RPMI7951 (cell line): Measurements from ENCODE around the gene HTR2B. TPM values are rescaled to one million over a fixed set of nuclear protein-coding genes. Genes with fewer than 3 reads are reported as not detected.
"Not testable (repeated sequence)": the region's sequence is repeated elsewhere in the genome, so short reads cannot be mapped to it uniquely, and the experiment has no call there.

Experiments
- DNase-seq: peaks from one replicate; pipeline ENCODE4 v3.0.0-alpha.2; 2012; ENCODE audit warnings: low read depth
- total RNA-seq: library from RNA; depleted of rRNA; stranded (reverse); fragments of >200 nt; shearing (Covaris generic); gene quantifications from 2 replicates; pipeline ENCODE4 v1.2.3, GENCODE V29; 2014; rRNA removed

The HTR2B gene
- total RNA-seq, result 1.7 TPM in 2 replicates

- peak; percentile 65 for DNase-seq
These were observed at the start of gene HTR2B for GRCh38 chr2:231124838-231125568. HTR2B (minus strand) TSS chr2:231125042; CDS start chr2:231123764, 1,278 bp downstream.

GRCh38 chr2:231174211-231174651 lies 49.4 kb upstream of the HTR2B start:
- no peak for DNase-seq

- DNase-seq, result peak; percentile 62
These were observed 47.2 kb upstream of the HTR2B start for GRCh38 chr2:231172025-231172424.

DNA sequence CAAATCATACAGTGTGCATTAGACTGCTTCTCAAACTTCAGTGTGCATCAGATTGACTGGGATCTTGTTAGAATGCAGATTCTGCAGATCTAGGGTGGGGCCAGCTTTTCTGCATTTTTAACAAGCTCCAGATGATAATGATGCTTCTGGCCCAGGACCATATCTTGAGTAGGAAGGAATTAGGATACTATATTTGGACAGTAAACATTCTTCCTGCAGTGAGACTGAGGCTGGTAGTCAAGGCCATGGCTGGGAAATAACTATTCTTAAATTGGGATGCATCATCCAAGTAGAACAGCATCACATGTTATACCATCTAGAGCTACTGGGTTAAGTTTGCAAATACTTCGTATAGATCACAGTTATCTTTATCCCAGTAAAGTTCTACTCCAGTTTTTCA lies 45.2 kb upstream of the HTR2B start:
- DNase-seq, result peak; percentile 69

GRCh38 chr2:231169488-231169887 lies 44.6 kb upstream of the HTR2B start:
- no peak for DNase-seq

DNA sequence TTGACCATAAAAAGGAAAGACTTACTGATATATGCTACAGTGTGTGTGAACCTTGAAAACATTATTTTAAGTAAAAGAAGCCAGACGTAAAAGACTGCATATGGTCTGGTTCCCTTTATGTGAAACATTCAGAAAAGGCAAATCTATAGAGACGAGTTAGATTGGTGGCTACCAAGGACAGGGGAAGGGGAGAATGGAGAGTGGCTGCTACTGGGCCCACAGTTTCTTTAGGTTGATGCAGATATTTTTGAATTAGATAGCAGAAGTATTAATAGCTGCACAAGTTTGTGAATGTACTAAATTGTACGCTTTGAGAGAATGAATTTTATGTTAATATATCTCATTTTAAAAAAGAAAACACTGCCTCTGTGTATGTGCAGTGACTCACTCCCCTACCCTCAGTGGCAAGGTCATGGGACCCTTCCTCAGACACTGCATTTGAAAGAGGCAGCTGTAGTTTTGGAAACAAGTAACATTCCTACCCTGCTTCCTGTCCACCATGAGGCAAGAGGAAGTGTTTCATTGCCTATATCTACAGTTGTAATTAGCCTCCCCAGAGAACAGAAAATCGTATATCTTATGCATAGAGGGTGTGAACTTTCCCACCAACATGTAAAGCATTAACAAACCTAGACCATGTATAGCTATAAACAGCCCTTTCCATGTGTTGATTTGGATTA lies 43.8 kb upstream of the HTR2B start:
- no peak for DNase-seq

DNA sequence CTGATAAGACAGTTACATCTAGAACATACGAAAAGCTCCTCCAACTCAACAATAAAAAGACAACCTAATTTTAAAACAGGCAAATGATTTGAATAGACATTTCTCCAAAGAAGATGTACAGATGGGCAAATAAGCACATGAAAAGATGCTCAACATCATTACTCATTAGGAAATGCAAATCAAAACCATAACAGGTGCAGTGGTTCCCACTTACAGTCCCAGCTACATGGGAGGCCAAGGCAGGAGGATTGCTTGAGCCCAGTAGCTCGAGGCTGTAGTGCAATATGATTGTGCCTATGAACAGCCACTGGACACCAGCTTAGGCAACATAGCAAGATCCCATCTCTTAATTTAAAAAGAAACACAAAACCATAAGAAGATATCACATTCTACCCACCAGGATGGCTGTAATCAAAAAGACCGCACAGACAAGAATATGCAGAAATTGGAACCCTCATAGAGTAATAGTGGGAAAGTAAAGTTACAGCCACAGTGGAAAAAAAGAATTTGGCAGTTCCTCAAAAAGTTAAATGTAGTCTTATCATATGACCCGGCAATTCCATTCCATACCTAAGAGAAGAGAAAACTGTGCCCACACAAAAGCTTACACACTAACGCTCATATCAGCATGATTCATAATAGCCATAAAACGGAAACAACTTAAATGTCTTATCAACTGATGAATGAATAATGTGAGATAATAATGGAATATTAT lies 43.1 kb upstream of the HTR2B start:
- DNase-seq, result no peak

DNA sequence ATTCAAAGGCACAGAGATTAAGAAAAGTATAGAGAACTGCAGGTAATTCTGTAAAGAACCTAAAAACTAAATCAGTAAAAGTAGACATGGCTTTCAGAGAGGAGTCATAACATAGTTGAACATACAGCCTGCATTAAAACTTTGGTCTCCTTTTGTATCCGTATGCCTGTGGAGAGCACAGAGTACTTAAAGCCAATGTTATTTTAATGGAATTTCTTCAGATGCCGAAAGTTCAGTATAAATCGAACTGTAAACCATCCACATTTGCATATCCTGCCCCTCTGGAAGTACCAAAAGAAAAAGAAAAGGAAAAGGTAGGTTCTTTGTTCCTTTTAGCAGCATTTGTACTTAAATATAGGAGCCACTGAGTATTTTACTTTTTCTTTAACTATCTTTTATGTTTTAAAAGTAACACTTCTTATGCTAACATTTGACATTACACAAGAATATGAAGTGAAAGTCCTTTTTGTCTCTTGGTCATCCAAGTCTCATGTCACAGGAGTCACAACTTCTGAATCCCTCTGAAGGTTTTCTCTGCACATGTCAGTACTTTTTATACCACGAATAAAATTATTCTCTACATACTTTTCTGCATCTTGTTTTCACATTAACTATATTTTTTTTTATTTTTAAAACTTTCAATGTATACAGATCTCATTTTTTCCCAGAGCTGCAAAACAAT lies 38.7 kb upstream of the HTR2B start:
- DNase-seq, result no peak

- DNase-seq, result no peak
These were observed 38.2 kb upstream of the HTR2B start for GRCh38 chr2:231163011-231163410.

GRCh38 chr2:231161877-231162329 lies 37.1 kb upstream of the HTR2B start:
- peak; percentile 97 for DNase-seq

GRCh38 chr2:231161252-231161839 lies 36.5 kb upstream of the HTR2B start:
- DNase-seq, result no peak

DNA sequence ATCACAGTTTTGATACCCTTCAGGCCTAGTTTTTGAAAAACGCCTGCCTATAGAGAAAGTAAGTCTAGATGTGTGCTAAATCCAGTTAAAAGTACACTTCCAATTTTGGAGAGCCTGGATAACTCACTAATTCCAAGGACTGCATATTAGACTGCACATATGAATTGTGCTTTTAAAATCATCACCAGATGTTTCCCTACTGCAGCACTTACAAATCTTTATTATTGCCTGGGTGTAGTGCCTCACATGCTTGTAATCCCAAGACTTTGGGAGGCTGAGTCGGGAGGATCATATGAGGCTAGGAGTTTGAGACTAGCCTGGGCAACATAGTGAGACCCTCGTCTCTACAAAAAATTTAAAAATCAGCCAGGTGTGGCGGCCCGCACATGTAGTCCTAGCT lies 35.9 kb upstream of the HTR2B start:
- DNase-seq, result no peak

DNA sequence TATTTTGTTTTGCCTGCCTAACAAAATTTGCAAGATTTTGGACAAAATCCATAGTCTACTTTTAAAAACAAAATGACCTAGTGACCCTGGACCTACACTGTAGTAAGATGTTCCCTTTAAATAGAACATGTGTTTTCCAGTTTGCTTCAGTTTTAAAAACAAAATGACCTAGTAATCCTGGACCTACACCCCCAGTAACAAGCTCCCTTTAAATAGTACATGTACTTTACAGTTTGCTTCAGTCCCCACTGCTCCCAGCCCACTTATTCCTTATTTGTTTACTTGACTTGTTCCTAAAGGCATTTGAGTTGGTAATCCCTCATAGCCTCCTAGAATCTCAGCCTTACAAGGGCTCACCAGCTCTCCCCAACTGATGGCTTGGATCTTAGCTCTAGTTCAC lies 34.5 kb upstream of the HTR2B start:
- DNase-seq, result no peak

DNA sequence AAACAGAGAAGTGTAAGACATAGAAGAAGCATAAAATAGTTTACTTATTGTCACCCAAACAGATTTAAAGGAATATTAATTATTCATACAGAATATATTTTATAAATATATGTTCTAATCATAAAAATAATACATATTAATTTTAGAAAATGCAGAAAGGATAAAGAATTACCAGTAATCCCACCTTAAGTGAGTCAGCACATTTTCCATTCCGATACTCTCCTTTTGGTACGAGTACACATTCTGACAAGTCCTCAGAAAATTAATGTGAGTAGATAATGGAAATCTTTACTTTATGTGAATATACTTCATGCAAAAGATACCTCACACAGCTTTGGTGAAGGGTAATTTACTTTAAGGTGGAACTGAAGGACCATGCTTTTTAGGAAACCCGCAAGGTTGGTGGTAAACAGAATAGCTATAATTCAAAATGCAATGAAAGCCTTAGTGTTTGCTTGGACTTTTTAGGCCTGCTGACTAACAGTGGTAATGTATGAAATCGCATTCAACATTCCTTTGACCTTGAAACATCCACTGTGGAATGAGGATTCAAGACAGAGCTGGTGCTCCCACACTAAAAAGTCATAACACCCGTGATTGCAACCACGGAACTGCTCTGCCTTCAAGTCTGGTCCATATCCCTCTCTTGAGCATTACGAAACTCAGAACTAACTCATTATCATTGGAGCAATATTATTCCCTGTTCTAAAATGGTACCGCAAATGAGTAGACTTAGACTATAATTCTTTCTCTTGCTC lies 28.1 kb upstream of the HTR2B start:
- DNase-seq, result no peak

DNA sequence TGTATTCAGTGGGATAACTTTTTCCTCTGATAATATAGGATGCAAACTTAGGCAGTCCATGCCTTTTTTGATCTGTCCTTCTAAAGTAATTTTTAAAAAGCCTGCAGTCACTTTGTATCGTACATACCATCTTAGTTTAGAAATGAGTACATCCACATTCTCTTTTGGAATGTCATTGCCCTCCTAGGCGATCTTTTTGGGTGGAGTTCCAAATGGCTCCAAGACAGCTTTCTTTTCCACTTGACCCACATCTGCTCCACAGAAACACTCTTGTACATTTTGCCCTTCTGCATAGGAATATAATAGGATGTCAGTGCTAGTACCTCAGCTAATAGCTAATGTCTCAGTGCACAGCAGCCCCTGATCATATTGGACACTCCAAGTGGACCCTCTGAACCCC lies 21.8 kb upstream of the HTR2B start:
- DNase-seq, result no peak

GRCh38 chr2:231144896-231145295 lies 20.1 kb upstream of the HTR2B start:
- no peak for DNase-seq

- DNase-seq, result not testable (repeated sequence)
These were observed 16.0 kb upstream of the HTR2B start for GRCh38 chr2:231140808-231141207.

DNA sequence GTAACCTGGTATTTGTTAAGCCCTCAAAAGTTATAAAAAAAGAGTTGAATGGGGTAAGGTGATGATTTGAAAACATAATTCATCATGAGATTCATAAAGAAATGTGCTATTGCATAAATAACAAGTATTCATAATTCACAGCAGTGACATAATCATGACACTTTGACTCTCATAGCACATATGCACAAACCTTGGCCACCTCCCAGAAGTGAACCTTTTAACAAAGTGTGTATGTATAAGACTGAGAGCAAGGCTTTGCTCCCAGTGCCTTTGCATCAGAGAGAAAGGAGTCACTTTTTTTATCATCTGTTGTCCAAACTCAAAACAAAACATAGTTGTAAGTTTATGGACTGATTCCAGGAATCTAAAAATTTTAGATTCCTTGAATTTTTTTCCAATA lies 15.0 kb upstream of the HTR2B start:
- no peak for DNase-seq

DNA sequence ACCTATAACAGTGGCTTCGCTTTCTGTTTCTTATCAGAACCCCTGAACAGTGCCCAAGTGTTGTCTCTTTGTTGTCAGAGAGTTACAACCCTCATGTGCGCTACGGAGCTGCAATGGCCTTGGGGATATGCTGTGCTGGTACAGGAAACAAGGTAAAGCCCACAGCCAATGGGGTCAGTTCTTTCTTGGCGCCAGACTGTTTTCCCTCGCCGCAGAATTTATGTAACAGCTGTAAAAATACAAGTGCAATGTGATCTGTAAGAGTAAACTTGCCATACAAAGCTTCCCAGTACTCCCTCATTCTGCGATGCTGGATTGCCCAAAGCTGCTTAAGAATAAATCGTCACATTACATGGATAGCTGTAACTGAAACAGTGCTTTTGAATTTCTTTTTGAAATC lies 13.9 kb upstream of the HTR2B start:
- no peak for DNase-seq

- DNase-seq, result no peak
These were observed 10.2 kb upstream of the HTR2B start for GRCh38 chr2:231134910-231135655.
